ENCODE data around the gene MBNL1. TPM values are rescaled to one million over a fixed set of nuclear protein-coding genes. Genes with fewer than 3 reads are reported as not detected.

Gene MBNL1
- total and polyA plus RNA-seq, 2 of the 13 experiments (the other 11 are each of a cell fraction or from before 2014, with no cell fraction given), result 27.1 to 55.4 TPM

DNA sequence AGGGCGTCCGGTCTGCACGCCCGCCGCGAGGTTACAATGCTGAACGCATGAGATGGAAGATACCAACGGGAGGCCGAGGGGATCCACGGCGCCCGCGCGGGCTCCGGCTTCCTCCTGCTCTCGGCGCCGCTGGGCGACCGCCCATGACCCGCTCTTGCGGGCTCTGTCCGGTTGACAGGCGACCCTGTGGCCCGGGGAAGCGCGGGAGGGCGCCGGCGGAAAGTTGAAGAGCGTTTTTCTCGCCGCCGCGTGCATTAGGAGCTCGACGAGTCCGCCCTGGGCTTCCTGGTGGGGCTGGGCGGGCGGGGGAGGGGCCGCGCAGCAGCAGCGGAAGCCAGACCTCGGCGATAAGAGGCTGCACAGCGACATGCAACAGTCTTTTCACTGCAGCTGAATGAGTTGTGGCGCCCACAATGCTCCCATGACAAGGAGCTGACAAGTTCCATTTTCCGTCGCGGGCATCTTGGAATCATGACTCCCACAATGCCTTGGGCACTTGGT, at the start of gene MBNL1 (continued):
- TF ChIP-seq, protein P1, sequence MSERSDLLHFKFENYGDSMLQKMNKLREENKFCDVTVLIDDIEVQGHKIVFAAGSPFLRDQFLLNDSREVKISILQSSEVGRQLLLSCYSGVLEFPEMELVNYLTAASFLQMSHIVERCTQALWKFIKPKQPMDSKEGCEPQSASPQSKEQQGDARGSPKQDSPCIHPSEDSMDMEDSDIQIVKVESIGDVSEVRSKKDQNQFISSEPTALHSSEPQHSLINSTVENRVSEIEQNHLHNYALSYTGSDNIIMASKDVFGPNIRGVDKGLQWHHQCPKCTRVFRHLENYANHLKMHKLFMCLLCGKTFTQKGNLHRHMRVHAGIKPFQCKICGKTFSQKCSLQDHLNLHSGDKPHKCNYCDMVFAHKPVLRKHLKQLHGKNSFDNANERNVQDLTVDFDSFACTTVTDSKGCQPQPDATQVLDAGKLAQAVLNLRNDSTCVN (CRISPR knock-in tag; IDR thresholded peaks at IDR 0.05; ENCODE audit: borderline replicate concordance), result peak; percentile 23; the same call in 1 of the 2 replicates
- TF ChIP-seq, protein P2, sequence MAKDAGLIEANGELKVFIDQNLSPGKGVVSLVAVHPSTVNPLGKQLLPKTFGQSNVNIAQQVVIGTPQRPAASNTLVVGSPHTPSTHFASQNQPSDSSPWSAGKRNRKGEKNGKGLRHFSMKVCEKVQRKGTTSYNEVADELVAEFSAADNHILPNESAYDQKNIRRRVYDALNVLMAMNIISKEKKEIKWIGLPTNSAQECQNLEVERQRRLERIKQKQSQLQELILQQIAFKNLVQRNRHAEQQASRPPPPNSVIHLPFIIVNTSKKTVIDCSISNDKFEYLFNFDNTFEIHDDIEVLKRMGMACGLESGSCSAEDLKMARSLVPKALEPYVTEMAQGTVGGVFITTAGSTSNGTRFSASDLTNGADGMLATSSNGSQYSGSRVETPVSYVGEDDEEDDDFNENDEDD (CRISPR knock-in tag; IDR thresholded peaks at IDR 0.05; ENCODE audit: borderline replicate concordance), result peak; percentile 87; the same call in 1 of the 2 replicates
- TF ChIP-seq SMARCC2 (IDR thresholded peaks at IDR 0.05), result no peak
- TF ChIP-seq PRPF4 (IDR thresholded peaks at IDR 0.05; ENCODE audit: low read depth, low read length, poor library complexity, severe bottlenecking), result no peak
- no peak for TF ChIP-seq ZNF10 (CRISPR knock-in tag; IDR thresholded peaks at IDR 0.05; ENCODE audit: borderline replicate concordance, low read depth)
- TF ChIP-seq ZNF775 (CRISPR knock-in tag; IDR thresholded peaks at IDR 0.05; ENCODE audit: borderline replicate concordance), result no peak
- TF ChIP-seq TBX2 (CRISPR knock-in tag; IDR thresholded peaks at IDR 0.05; ENCODE audit: borderline replicate concordance), result peak; percentile 39; the same call in 1 of the 2 replicates
- no peak for TF ChIP-seq HNRNPK (IDR thresholded peaks at IDR 0.05; ENCODE audit: low read depth, low read length, poor library complexity, severe bottlenecking)
- TF ChIP-seq ZBTB38 (CRISPR knock-in tag; IDR thresholded peaks at IDR 0.05), result 0 out of 2 replicates have a peak, but pooled peaks have one; percentile 28
- peak; percentile 20; the same call in 1 of the 2 replicates for TF ChIP-seq NAIF1 (CRISPR knock-in tag; IDR thresholded peaks at IDR 0.05; ENCODE audit: borderline replicate concordance)
- TF ChIP-seq ZNF776 (CRISPR knock-in tag; IDR thresholded peaks at IDR 0.05), result peak; percentile 36; the same call in 1 of the 2 replicates
- TF ChIP-seq, protein P3, sequence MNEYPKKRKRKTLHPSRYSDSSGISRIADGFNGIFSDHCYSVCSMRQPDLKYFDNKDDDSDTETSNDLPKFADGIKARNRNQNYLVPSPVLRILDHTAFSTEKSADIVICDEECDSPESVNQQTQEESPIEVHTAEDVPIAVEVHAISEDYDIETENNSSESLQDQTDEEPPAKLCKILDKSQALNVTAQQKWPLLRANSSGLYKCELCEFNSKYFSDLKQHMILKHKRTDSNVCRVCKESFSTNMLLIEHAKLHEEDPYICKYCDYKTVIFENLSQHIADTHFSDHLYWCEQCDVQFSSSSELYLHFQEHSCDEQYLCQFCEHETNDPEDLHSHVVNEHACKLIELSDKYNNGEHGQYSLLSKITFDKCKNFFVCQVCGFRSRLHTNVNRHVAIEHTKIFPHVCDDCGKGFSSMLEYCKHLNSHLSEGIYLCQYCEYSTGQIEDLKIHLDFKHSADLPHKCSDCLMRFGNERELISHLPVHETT (CRISPR knock-in tag; conservative IDR thresholded peaks at IDR 0.05), result peak; percentile 45; the same call in 1 of the 2 replicates
- TF ChIP-seq FOXC1 (CRISPR knock-in tag; IDR thresholded peaks at IDR 0.05; ENCODE audit: borderline replicate concordance), result no peak
- no peak for TF ChIP-seq ZNF33B (CRISPR knock-in tag; IDR thresholded peaks at IDR 0.05)
- TF ChIP-seq, protein P4, sequence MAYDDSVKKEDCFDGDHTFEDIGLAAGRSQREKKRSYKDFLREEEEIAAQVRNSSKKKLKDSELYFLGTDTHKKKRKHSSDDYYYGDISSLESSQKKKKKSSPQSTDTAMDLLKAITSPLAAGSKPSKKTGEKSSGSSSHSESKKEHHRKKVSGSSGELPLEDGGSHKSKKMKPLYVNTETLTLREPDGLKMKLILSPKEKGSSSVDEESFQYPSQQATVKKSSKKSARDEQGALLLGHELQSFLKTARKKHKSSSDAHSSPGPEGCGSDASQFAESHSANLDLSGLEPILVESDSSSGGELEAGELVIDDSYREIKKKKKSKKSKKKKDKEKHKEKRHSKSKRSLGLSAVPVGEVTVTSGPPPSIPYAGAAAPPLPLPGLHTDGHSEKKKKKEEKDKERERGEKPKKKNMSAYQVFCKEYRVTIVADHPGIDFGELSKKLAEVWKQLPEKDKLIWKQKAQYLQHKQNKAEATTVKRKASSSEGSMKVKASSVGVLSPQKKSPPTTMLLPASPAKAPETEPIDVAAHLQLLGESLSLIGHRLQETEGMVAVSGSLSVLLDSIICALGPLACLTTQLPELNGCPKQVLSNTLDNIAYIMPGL (CRISPR knock-in tag; IDR thresholded peaks at IDR 0.05; ENCODE audit: borderline replicate concordance in 1 of 2, low read depth in 1 of 2), result peak in 1 of 2 experiments; percentile 5; a peak in 1 of 4 replicates
- no peak for TF ChIP-seq TEAD3 (CRISPR knock-in tag; optimal IDR thresholded peaks at IDR 0.05; ENCODE audit: borderline replicate concordance)
- no peak for TF ChIP-seq DPF2 (CRISPR knock-in tag; IDR thresholded peaks at IDR 0.05; ENCODE audit: borderline replicate concordance, low read depth)
- TF ChIP-seq GFI1 (CRISPR knock-in tag; IDR thresholded peaks at IDR 0.05; ENCODE audit: borderline replicate concordance), result peak; percentile 76
- no peak for TF ChIP-seq TCF7 (IDR thresholded peaks at IDR 0.05; ENCODE audit: low read depth)
- no peak; the same call in 1 of the 2 replicates for TF ChIP-seq FOXA3 (CRISPR knock-in tag; IDR thresholded peaks at IDR 0.05)
- peak; percentile 38; the same call in 1 of the 2 replicates for TF ChIP-seq THAP11 (CRISPR knock-in tag; IDR thresholded peaks at IDR 0.05)
